HT1080 (cell line): Measurements from ENCODE around the gene MAN2C1. TPM values are rescaled to one million over a fixed set of nuclear protein-coding genes. Genes with fewer than 3 reads are reported as not detected.

Experiments used
- DNase-seq: peaks from one replicate; pipeline ENCODE4 v3.0.0-alpha.2; 2015; ENCODE audit warnings: low read depth
- total RNA-seq: library from RNA; depleted of rRNA; stranded (reverse); fragments of >200 nt; shearing (Covaris generic); gene quantifications from 2 replicates; pipeline ENCODE4 v1.2.3, GENCODE V29; 2014; rRNA removed

Gene MAN2C1
- total RNA-seq, 1 experiment from 2014 or later, result 61.9 TPM

GRCh38 chr15:75309711-75310110 is 58.7 kb downstream of the MAN2C1 start:
- no peak for DNase-seq

GRCh38 chr15:75307778-75308390 is 60.5 kb downstream of the MAN2C1 start:
- DNase-seq, result peak; percentile 57

- DNase-seq, result no peak
These were observed 62.2 kb downstream of the MAN2C1 start for GRCh38 chr15:75306188-75306587.

Other genes starting within 250 kb of the MAN2C1 start
- 17.2 and 21.1 TPM in 2 replicates for gene C15orf39, start 166.7 kb downstream of the MAN2C1 start, total RNA-seq
- not detected in 2 replicates for gene GOLGA6C, start 110.3 kb downstream of the MAN2C1 start, total RNA-seq
- not detected in 2 replicates for gene GOLGA6D, start 85.8 kb downstream of the MAN2C1 start, total RNA-seq
- gene COMMD4, start 32.5 kb downstream of the MAN2C1 start, total RNA-seq, result 166 and 187 TPM in 2 replicates
- gene NEIL1, start 21.6 kb downstream of the MAN2C1 start, total RNA-seq, result 0.60 TPM in 1 of 2 replicates, not detected in the other
- 25.6 and 34.2 TPM in 2 replicates for gene SIN3A, start 83.1 kb upstream of the MAN2C1 start, total RNA-seq
- gene PTPN9, start 210.7 kb upstream of the MAN2C1 start, total RNA-seq, result 24.0 and 28.3 TPM in 2 replicates